A673 (cell line): ENCODE results near the gene RCHY1. TPM values are rescaled to one million over a fixed set of nuclear protein-coding genes. Genes with fewer than 3 reads are reported as not detected.

Experiments used
- Bru-seq: library from RNA; stranded (reverse); fragments of 400-500 nt; gene quantifications from one replicate; lab custom pipeline; 2021; lab: Mats Ljungman, UMichigan
- BruChase-seq, 2 experiments: library from RNA; stranded (reverse); fragments of 400-500 nt; gene quantifications; one replicate each; lab custom pipeline; 2021; lab: Mats Ljungman, UMichigan
- BruUV-seq: library from RNA; stranded (reverse); fragments of 400-500 nt; replicated peaks from 2 replicates; lab custom pipeline; 2021; lab: Mats Ljungman, UMichigan
- CTCF ChIA-PET: fragments of 300-600 bp; sonication (Branson Sonifier 250); formaldehyde crosslinking; loops from one replicate; lab custom pipeline; 2022; ENCODE audit warnings: antibody characterized with exemption; lab: Charles Lee
- POLR2A ChIA-PET: fragments of 300-600 bp; sonication (Branson Sonifier 250); formaldehyde crosslinking; loops from one replicate; lab custom pipeline; 2022; ENCODE audit warnings: antibody characterized with exemption; ENCODE audit not compliant: low non-redundant PET; lab: Charles Lee
- DNase-seq: peaks from one replicate; pipeline ENCODE4 v3.0.0-alpha.2; 2015; ENCODE audit warnings: low spot score
- H3K27ac ChIP-seq: fragments of 200-600 bp; sonication (generic); 2 replicates; pipeline ENCODE4 v1.5.1; 2016; ENCODE audit warnings: mixed run types, low read depth, mild to moderate bottlenecking, mixed read lengths, antibody characterized with exemption, low read length; ENCODE audit not compliant: poor library complexity, severe bottlenecking
- H3K27me3 ChIP-seq: fragments of 200-600 bp; sonication (generic); replicated peaks from 2 replicates; pipeline ENCODE4 v1.6.1; 2017; ENCODE audit warnings: mixed run types, low read depth, mild to moderate bottlenecking, mixed read lengths, antibody characterized with exemption, low read length; ENCODE audit not compliant: insufficient read depth, poor library complexity
- H3K36me3 ChIP-seq: fragments of 200-600 bp; sonication (generic); 2 replicates; pipeline ENCODE4 v1.6.1; 2016; ENCODE audit warnings: mixed run types, mild to moderate bottlenecking, mixed read lengths, antibody characterized with exemption, low read length; ENCODE audit not compliant: insufficient read depth, poor library complexity, severe bottlenecking
- H3K4me1 ChIP-seq: fragments of 200-600 bp; sonication (generic); 2 replicates; pipeline ENCODE4 v1.6.1; 2017; ENCODE audit warnings: mixed run types, mild to moderate bottlenecking, mixed read lengths, antibody characterized with exemption, low read length; ENCODE audit not compliant: insufficient read depth, poor library complexity, severe bottlenecking
- H3K4me3 ChIP-seq: fragments of 200-600 bp; sonication (generic); 2 replicates; pipeline ENCODE4 v1.5.1; 2016; ENCODE audit warnings: low read depth, mixed run types, mild to moderate bottlenecking, mixed read lengths, low read length; ENCODE audit not compliant: poor library complexity, severe bottlenecking
- H3K9me3 ChIP-seq: fragments of 200-600 bp; sonication (generic); 2 replicates; pipeline ENCODE4 v1.6.1; 2016; ENCODE audit warnings: mixed run types, low read depth, mild to moderate bottlenecking, mixed read lengths, antibody characterized with exemption, low read length; ENCODE audit not compliant: poor library complexity, severe bottlenecking
- EZH2 ChIP-seq: fragments of 200-600 bp; sonication (generic); IDR thresholded peaks from 2 replicates; pipeline ENCODE4 v1.6.1; 2017; ENCODE audit warnings: borderline replicate concordance, low read depth, mild to moderate bottlenecking, mixed read lengths, antibody characterized with exemption, low read length; ENCODE audit not compliant: poor library complexity, severe bottlenecking
- intact Hi-C: fragments of 100-400 bp; cut with micrococcal nuclease; formaldehyde crosslinking; loops from one replicate; pipeline ENCODE4 v1.10.0; 2022; ENCODE audit not compliant: unreplicated experiment
- long read RNA-seq: library from polyadenylated mRNA; stranded (forward); transcript quantifications from one replicate; pipeline ENCODE4 v2.0.0, GENCODE V29; 2022
- total RNA-seq: library from RNA; stranded (reverse); gene quantifications from 2 replicates; pipeline ENCODE4 v1.2.3, GENCODE V29; 2021
- TF ChIP-seq, protein P1 (sequence below): fragments of 300-800, 200-600 bp; sonication (generic); conservative IDR thresholded peaks from 2 replicates; pipeline ENCODE4 v1.5.1; 2017; ENCODE audit warnings: low read depth, mild to moderate bottlenecking, antibody characterized with exemption, low read length, moderate library complexity, mixed read lengths

RCHY1 gene
- total RNA-seq (24.2 and 36.0 TPM in 2 replicates), Bru-seq, nascent RNA (percentile 82 among the genes with signal in this experiment), BruChase-seq, experiment 1, labeled RNA remaining after a 2-hour chase (percentile 75 among the genes with signal in this experiment), BruChase-seq, experiment 2, labeled RNA remaining after a 6-hour chase (percentile 63 among the genes with signal in this experiment)
- long read RNA-seq, full-length matches to known transcripts: 63 of 78 reads
- long read RNA-seq, partial matches to known transcripts: 0 of 78 reads
- long read RNA-seq, other reads (novel, unspliced or antisense): 15 of 78 reads

DNA sequence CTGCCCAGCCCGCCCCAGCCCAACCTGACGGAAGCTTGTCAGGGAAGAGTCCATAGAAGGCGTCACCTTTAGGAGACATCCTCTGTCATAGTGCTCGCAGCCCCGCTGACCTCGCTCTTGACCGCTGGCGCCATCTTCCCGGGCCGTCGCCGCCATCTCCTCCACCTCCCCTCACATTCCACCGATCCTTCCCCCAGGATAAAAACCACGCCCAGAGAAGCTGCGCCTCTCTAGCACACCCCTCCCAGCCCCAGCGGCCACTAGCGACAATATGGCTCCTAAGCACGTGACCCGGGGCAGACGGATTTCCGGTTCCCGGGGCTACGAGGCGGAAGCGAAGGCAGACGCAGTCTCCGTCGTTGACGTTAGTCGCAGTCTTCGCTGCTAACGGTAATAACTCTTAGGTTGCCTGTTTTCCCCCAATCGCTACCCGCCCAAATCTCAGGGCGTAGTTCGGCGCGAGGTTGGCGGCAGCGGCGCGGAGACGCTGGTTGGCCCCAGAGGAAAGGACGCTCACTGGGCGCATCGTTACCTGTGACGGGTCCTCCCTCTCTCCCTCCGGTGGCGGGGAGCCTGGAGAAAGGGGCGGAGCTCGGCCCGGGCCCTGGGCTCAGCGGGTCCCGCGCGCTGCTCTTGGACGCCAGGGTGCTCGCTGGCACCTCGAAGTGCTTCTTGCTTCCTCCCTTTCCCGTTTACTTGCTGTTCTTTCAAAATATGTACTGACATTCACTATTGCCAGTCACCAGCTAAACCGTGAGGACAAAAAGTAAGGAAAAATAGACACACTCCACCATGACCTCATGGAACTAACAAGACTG, at the start of gene RCHY1, which contains the start of gene THAP6:
RCHY1 (minus strand) TSS at position 273 of the 818 bp plus-strand sequence; CDS start at position 156, 117 bp downstream.
THAP6 (plus strand) TSS at position 343 of the 818 bp plus-strand sequence. CDS start 980 bp downstream, outside the sequence.
- POLR2A ChIA-PET: interaction anchor here (0.6 kb wide), 2 partner anchors 158 to 394 kb away, joined by 3 read pairs; no protein-coding TSS in a partner anchor
- intact Hi-C loops: no loop called here

DNA sequence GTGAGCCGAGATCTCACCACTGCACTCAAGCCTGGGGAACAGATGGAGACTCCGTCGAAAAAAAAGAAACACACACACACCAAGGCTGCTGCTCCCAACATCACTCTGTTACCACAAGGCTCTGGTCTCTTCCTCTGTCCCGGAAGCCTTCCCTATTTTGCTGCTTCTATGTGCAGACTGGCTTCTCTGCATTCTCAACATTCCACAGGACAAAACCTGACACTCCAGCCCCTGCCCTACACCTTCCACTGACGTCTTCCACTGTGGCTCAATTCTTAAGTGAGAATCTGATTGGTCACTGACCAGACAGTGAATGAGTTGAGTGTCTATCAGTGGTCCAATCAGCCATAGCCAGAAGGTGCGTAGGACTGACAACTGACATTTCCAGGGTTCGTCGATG, 47.6 kb upstream of the RCHY1 start:
- Histone ChIP-seq H3K36me3 (no peaks in the 10 kb centered on the region), H3K27ac (no peak overlapping the region), H3K4me3 (no peak overlapping the region), H3K27me3 (no peaks in the 10 kb centered on the region), H3K9me3 (no peaks in the 10 kb centered on the region), H3K4me1 (no peaks in the 10 kb centered on the region)
- BruUV-seq: no TSS peak
- no peak for TF ChIP-seq EZH2
- TF ChIP-seq, protein P1, sequence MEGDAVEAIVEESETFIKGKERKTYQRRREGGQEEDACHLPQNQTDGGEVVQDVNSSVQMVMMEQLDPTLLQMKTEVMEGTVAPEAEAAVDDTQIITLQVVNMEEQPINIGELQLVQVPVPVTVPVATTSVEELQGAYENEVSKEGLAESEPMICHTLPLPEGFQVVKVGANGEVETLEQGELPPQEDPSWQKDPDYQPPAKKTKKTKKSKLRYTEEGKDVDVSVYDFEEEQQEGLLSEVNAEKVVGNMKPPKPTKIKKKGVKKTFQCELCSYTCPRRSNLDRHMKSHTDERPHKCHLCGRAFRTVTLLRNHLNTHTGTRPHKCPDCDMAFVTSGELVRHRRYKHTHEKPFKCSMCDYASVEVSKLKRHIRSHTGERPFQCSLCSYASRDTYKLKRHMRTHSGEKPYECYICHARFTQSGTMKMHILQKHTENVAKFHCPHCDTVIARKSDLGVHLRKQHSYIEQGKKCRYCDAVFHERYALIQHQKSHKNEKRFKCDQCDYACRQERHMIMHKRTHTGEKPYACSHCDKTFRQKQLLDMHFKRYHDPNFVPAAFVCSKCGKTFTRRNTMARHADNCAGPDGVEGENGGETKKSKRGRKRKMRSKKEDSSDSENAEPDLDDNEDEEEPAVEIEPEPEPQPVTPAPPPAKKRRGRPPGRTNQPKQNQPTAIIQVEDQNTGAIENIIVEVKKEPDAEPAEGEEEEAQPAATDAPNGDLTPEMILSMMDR: no peak
- CTCF ChIA-PET: no interaction called here
- intact Hi-C loops: no loop called here
- POLR2A ChIA-PET: no interaction called here
- no peak for DNase-seq

More for the DNA sequence above, at the start of gene RCHY1, which contains the start of gene THAP6:
- Histone ChIP-seq H3K9me3 (no peaks in the 10 kb centered on the region), H3K4me1 (peaks cover 10% of the 10 kb centered on the region), H3K4me3 (peak within 1 kb of the TSS; percentile 68), H3K27me3 (no peaks in the 10 kb centered on the region), H3K36me3 (peaks cover 3% of the 10 kb centered on the region), H3K27ac (peak within 1 kb of the TSS; percentile 87)
- CTCF ChIA-PET: no interaction called here
- no peak for TF ChIP-seq EZH2
- TF ChIP-seq, protein P1: no peak
- DNase-seq: peak; percentile 96
- BruUV-seq: TSS peak; percentile 59

DNA sequence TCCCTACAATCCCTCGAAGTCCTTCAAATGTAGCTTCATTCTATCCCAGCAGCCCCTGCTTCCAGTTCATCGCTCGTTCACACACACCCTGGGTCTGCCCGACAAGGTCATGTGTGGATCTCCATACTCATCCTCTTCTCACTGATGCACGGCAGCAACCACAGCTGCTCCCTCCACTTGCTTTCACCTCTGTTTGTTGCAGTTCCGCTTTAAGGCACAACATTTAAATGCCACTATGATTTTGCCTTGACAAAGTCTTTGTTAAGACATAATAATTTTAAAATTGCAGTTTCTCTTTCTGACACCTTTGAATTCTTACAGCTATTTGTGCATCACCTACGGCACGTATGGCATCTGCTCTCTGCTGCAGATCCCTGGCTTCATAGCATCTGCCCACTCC, 43.5 kb upstream of the RCHY1 start:
- Histone ChIP-seq H3K36me3 (no peaks in the 10 kb centered on the region), H3K9me3 (no peaks in the 10 kb centered on the region), H3K4me3 (no peak overlapping the region), H3K27me3 (no peaks in the 10 kb centered on the region), H3K4me1 (no peaks in the 10 kb centered on the region), H3K27ac (no peak overlapping the region)
- no TSS peak for BruUV-seq
- intact Hi-C loops: no loop called here
- POLR2A ChIA-PET: no interaction called here
- TF ChIP-seq, protein P1: no peak
- no peak for TF ChIP-seq EZH2
- CTCF ChIA-PET: no interaction called here
- no peak for DNase-seq
